Cerebellar cortex (tissue), 1 donor: ENCODE data around the gene TGOLN2.
A peak's percentile ranks its signal among the peaks of the same experiment; 100 is the strongest.
"Not testable (repeated sequence)": the region's sequence is repeated elsewhere in the genome, so short reads cannot be mapped to it uniquely, and the experiment has no call there.

Experiments used
- DNase-seq: peaks from one replicate; pipeline ENCODE4 v3.0.0-alpha.2; 2015; ENCODE audit warnings: low spot score

TGOLN2 gene

GRCh38 chr2:85340034-85340892 lies 12.5 kb upstream of the TGOLN2 start:
- peak; percentile 50 for DNase-seq

GRCh38 chr2:85334928-85335327 lies 7.1 kb upstream of the TGOLN2 start:
- no peak for DNase-seq

GRCh38 chr2:85333877-85334276 lies 6.1 kb upstream of the TGOLN2 start:
- not testable (repeated sequence) for DNase-seq

- DNase-seq = no peak
Observed at GRCh38 chr2:85330839-85331636, 3.2 kb upstream of the TGOLN2 start.

GRCh38 chr2:85329701-85330100 lies 1.9 kb upstream of the TGOLN2 start:
- DNase-seq = not testable (repeated sequence)

GRCh38 chr2:85329181-85329651 lies 1.4 kb upstream of the TGOLN2 start:
- DNase-seq = no peak

- DNase-seq = no peak
Observed at GRCh38 chr2:85327160-85327821, 498 bp downstream of the TGOLN2 start.

GRCh38 chr2:85326406-85327159 lies 1.2 kb downstream of the TGOLN2 start:
- DNase-seq = no peak

GRCh38 chr2:85325466-85325811 lies 2.4 kb downstream of the TGOLN2 start:
- no peak for DNase-seq

- no peak for DNase-seq
Observed at GRCh38 chr2:85324639-85325465, 2.9 kb downstream of the TGOLN2 start.

GRCh38 chr2:85323988-85324367 lies 3.8 kb downstream of the TGOLN2 start:
- not testable (repeated sequence) for DNase-seq

GRCh38 chr2:85323351-85323987 lies 4.3 kb downstream of the TGOLN2 start:
- DNase-seq = no peak

GRCh38 chr2:85319796-85320195 lies 8.0 kb downstream of the TGOLN2 start:
- no peak for DNase-seq

- no peak for DNase-seq
Observed at GRCh38 chr2:85318222-85319074, 9.3 kb downstream of the TGOLN2 start.

GRCh38 chr2:85315921-85316320 lies 11.9 kb downstream of the TGOLN2 start:
- DNase-seq = not testable (repeated sequence)

- DNase-seq = no peak
Observed at GRCh38 chr2:85314884-85315242, 12.9 kb downstream of the TGOLN2 start.

- DNase-seq = no peak
Observed at GRCh38 chr2:85312404-85312803, 15.4 kb downstream of the TGOLN2 start.

GRCh38 chr2:85310330-85310729 lies 17.5 kb downstream of the TGOLN2 start:
- DNase-seq = no peak

- DNase-seq = no peak
Observed at GRCh38 chr2:85309699-85310321, 18.0 kb downstream of the TGOLN2 start.
